Cerebellar nuclear complex (tissue), 1 donor: ENCODE measurements around the gene CORO2A.
"Not testable (repeated sequence)": the region's sequence is repeated elsewhere in the genome, so short reads cannot be mapped to it uniquely, and the experiment has no call there.

ENCODE experiments used
- DNase-seq, 2 experiments: peaks; one replicate each; lab custom pipeline; 2025; lab: John Stamatoyannopoulos, UW

The CORO2A gene

GRCh38 chr9:98135938-98136337, 56.5 kb downstream of the CORO2A start:
- no peak for DNase-seq

GRCh38 chr9:98135558-98135934, 56.9 kb downstream of the CORO2A start:
- no peak for DNase-seq

- no peak for DNase-seq
Observed at GRCh38 chr9:98134702-98135557, 57.5 kb downstream of the CORO2A start.

DNA sequence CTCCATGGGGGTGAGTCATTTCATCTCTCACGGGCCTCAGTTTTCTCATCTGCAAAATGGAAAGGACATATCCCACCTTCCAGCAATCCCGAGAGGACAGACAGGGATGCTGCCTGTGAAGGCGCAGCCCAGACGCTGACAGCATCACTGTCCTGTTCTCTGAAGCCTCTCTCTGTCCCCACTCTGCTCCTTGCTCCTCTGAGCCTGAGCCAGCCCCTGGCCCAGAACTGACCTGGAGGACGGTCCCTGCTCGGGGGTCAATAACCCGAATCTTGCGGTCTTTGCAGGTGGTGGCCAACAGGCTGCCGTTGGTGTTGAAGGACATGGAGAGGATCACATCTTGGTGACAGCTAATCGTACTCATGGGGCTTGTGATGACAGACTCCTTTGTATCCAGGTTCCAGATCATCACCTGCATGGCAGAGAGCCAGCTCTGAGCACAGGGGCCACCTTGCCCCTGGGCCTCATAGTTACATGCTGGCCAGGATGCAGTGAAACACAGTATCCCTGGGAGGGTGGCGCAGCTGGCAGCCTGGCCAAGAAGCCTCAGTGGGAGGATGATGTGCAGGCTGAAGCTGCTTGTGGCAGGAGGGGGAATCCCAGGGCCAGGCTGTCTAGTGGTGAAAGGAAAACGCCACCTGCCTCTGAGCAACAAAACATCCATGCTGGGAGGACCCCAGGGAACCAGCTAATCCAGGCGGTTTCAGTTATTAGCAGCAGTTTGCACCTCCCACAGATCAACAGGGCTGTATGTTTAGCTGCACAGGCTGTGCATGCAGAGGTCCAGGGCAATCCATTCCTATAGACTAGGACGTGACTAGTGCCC, 59.4 kb downstream of the CORO2A start:
- no peak for DNase-seq

DNA sequence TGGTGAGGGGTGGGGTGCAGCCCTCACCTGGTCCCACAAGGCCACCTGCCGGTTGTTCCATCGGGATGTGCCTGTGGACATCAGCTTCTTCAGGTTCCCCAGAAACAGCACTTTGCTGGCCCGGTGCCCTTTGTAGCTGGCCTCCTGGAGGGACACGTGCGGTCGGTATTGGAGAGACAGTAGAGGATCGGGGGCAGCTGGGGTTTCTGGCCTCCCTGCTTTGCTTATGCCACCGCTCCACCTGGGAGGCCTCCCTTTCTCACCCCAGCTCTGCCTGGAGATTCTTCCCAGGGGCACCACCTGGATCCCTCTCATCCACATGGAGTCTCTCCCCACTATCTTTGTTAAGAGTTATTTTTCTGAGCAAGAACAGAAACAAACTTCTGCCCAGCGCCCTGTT, 60.3 kb downstream of the CORO2A start:
- DNase-seq = no peak

- no peak for DNase-seq
Observed at GRCh38 chr9:98130576-98131228, 61.7 kb downstream of the CORO2A start.

DNA sequence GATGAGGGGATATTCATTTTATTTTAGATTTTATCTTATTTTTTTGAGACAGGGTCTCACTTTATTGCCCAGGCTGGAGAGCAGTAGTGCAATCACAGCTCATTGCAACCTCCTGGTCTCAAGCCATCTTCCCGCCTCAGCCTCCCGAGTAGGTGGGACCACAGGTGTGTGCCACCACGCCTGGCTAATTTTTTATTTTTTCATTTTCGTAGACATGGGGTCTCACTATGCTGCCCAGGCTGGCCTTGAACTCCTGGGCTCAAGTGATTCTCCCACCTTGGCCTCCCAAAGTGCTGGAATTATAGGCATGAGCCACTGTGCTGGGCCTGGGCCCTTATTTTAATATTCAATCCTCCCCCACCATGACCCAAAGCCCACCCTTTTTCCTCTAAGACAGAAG, 62.4 kb downstream of the CORO2A start:
- DNase-seq = not testable (repeated sequence)

- DNase-seq = no peak
Observed at GRCh38 chr9:98129451-98129881, 63.0 kb downstream of the CORO2A start.

GRCh38 chr9:98128316-98128715, 64.1 kb downstream of the CORO2A start:
- DNase-seq = no peak

DNA sequence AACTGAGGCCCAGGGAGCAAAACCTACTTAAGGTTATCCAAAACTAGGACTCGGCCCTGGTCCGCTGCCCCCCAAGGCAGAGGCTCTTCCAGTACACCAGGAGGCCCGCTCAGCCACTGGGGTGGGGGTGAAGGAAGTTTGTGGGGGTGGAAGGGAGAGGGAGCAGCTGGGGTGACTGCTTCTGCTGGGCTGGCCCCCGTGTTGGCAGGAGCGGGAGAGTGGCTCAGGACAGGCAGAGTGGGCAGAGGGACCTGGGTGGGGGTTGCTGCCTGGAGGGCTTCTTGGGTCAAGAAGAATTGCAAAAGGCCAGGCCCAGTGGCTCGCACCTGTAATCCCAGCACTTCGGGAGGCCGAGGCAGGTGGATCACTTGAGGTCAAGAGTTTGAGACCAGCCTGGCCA, 65.2 kb downstream of the CORO2A start:
- DNase-seq = no peak

GRCh38 chr9:98124637-98125426, 67.6 kb downstream of the CORO2A start:
- DNase-seq = no peak

GRCh38 chr9:98124091-98124490, 68.3 kb downstream of the CORO2A start:
- not testable (repeated sequence) for DNase-seq

- DNase-seq = no peak
Observed at GRCh38 chr9:98121058-98121457, 71.4 kb downstream of the CORO2A start.

DNA sequence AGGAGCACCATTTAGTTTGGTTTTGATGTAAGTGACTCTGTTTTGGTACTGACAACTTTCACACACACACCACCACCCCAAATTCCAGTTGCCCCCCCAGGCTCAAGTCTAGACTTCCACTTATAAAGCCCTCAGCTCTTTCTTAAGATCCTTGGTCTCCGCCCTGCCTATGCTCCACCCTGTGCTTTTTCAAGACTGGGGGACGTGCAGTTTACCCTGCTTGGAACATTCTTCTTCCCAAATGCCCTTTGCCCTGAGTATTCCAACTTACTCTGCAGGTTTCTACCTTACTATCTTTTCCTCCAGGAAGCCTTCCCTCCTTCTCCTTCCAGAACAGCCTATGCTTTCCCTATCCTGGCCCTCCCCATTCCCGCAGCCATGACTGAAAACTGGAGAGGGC, 72.0 kb downstream of the CORO2A start:
- no peak for DNase-seq

DNA sequence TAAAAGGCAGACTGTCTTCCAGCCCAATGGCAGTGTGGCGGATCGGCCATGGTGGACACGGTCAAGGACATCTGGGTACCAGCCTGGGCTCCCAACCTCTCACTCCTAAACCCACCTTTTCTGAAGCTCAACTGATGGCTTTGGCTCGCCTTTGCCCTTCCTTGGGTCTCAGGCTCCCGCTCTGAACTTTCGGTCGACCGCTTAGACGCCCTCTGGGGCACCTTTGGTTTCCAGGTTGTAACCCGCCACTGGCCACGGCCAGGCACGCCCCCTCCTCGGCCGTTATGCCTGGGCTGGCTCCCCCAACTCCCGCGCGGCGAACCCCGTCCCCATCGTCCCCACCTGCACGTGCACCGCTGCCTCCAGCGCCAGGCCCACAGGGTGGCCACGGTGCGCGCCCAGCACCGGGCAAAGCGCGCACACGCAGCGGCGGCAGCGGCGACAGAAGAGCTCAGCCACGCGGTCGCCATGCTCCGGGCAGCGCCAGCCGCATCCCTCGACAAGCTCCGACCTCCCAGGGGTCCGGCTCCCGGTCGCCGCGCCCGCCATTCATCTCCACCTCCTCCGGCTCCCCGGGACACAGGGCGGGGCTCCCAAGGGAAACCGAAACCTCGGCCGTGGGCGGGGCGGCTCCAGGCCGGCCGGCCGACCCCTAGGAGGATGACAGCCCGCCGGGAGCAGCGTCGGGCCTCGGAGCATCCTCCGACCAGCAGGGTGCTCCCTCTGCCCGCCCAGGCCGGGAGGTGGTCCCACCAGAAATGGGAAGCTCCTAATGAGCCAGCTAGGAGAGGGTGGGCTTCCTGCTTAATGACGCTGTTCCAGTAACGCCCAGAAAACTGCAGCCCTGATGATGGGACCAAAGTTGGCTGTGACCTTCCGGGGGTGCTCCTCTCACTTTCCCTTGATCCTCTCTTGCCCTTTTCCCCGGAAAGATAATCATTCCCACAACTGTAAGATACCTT, 73.5 kb downstream of the CORO2A start, which contains the start of gene TRIM14:
TSS of gene TRIM14 (minus strand) at position 583 of the 962 bp plus-strand sequence. CDS start at position 549, 34 bp downstream.
- DNase-seq = no peak

- no peak for DNase-seq
Observed at GRCh38 chr9:98117984-98118639, 74.3 kb downstream of the CORO2A start.

- not testable (repeated sequence) for DNase-seq
Observed at GRCh38 chr9:98117097-98117496, 75.3 kb downstream of the CORO2A start.

GRCh38 chr9:98109052-98109451, 83.4 kb downstream of the CORO2A start:
- no peak for DNase-seq

- DNase-seq = no peak
Observed at GRCh38 chr9:98108531-98109031, 83.9 kb downstream of the CORO2A start.

- DNase-seq = no peak
Observed at GRCh38 chr9:98107926-98108325, 84.5 kb downstream of the CORO2A start.
